B cell (primary cell): Measurements from ENCODE around the gene IDNK. TPM values are rescaled to one million over a fixed set of nuclear protein-coding genes. Genes with fewer than 3 reads are reported as not detected.

ENCODE experiments used
- ATAC-seq: fragments of 200-7000 bp; cut with Tn5 transposase; one replicate; pipeline ENCODE4 v1.10.0; 2021; ENCODE audit warnings: low read depth, mild to moderate bottlenecking, moderate number of reproducible peaks, moderate library complexity
- CTCF ChIA-PET: fragments of 350-600 bp; sonication (Branson Sonifier 250); formaldehyde crosslinking; loops from one replicate; lab custom pipeline; 2021; ENCODE audit warnings: antibody characterized with exemption, inconsistent platforms; lab: Charles Lee
- POLR2A ChIA-PET: fragments of 350-600 bp; sonication (Branson Sonifier 250); formaldehyde crosslinking; loops from one replicate; lab custom pipeline; 2021; ENCODE audit warnings: antibody characterized with exemption; lab: Charles Lee
- DNase-seq: peaks from one replicate; pipeline ENCODE4 v3.0.0; 2013
- H2AFZ ChIP-seq: 2 replicates; pipeline ENCODE4 v1.6.1; 2012; ENCODE audit warnings: mild to moderate bottlenecking, low read depth, low read length; ENCODE audit not compliant: insufficient read depth, poor library complexity, severe bottlenecking
- H3K27ac ChIP-seq, 2 donors: 1 replicate in 1 of 2; 2 replicates in 1 of 2; pipeline ENCODE4 v1.5.1; 2012 to 2013; ENCODE audit warnings: low read length in 2 of 2, mild to moderate bottlenecking in 2 of 2, moderate library complexity in 1 of 2
- H3K27me3 ChIP-seq, 4 experiments: fragments of 200-600 bp in 1 of 4; sonication (generic) in 1 of 4; replicated peaks in 1 of 4; 1 replicate in 2 of 4; 2 replicates in 2 of 4; pipeline versions ENCODE4 v1.6.1 to v1.7.0; 2013 to 2016; ENCODE audit warnings: low read length in 3 of 4, mild to moderate bottlenecking in 2 of 4, mixed read lengths in 1 of 4, moderate library complexity in 1 of 4; ENCODE audit not compliant: insufficient read depth in 4 of 4, control insufficient read depth in 3 of 4; ENCODE audit errors: control extremely low read depth in 1 of 4
- H3K36me3 ChIP-seq, 2 experiments: replicated peaks in 1 of 2; 1 replicate in 1 of 2; 2 replicates in 1 of 2; pipeline versions ENCODE4 v1.6.1 to v1.7.1; 2013; ENCODE audit warnings: low read length in 1 of 2; ENCODE audit not compliant: insufficient read depth in 2 of 2, control insufficient read depth in 1 of 2; ENCODE audit errors: control extremely low read depth in 1 of 2, extremely low read depth in 1 of 2
- H3K4me1 ChIP-seq, 2 donors: fragments of 200-600 bp in 1 of 2; sonication (generic) in 1 of 2; 1 replicate in 1 of 2; 2 replicates in 1 of 2; pipeline versions ENCODE4 v1.5.1 to v1.6.1; 2013 to 2017; ENCODE audit warnings: low read length in 2 of 2; ENCODE audit not compliant: control insufficient read depth in 2 of 2, insufficient read depth in 2 of 2
- H3K4me2 ChIP-seq: replicated peaks from 2 replicates; pipeline ENCODE3; 2012; ENCODE audit warnings: mild to moderate bottlenecking, low read depth, low read length; ENCODE audit not compliant: poor library complexity, severe bottlenecking
- H3K4me3 ChIP-seq, 5 experiments: fragments of 200-600 bp in 1 of 5; sonication (generic) in 1 of 5; 1 replicate in 3 of 5; 2 replicates in 2 of 5; pipeline versions ENCODE4 v1.5.1 to v1.7.0; 2011 to 2016; ENCODE audit warnings: low read length in 4 of 5, mild to moderate bottlenecking in 4 of 5, low read depth in 2 of 5, control low read depth in 1 of 5, moderate library complexity in 1 of 5; ENCODE audit not compliant: insufficient read depth in 1 of 5; ENCODE audit errors: control extremely low read depth in 1 of 5, extremely low read depth in 1 of 5
- H3K79me2 ChIP-seq: fragments of 200-600 bp; sonication (generic); one replicate; pipeline ENCODE4 v1.6.0; 2016; ENCODE audit warnings: low read length; ENCODE audit not compliant: control insufficient read depth, insufficient read depth
- H3K9ac ChIP-seq: fragments of 200-600 bp; sonication (generic); 2 replicates; pipeline ENCODE4 v1.6.1; 2017; ENCODE audit warnings: mild to moderate bottlenecking, low read length, moderate library complexity
- H3K9me3 ChIP-seq, 3 donors: one replicate each; pipeline versions ENCODE4 v1.6.1 to v1.7.1; 2013; ENCODE audit warnings: low read length in 2 of 3; ENCODE audit not compliant: control insufficient read depth in 2 of 3, insufficient read depth in 1 of 3; ENCODE audit errors: control extremely low read depth in 1 of 3
- H4K20me1 ChIP-seq: 2 replicates; pipeline ENCODE4 v1.6.0; 2012; ENCODE audit warnings: mild to moderate bottlenecking, low read length; ENCODE audit not compliant: insufficient read depth, control insufficient read depth, poor library complexity, severe bottlenecking
- H3K27ac Mint-ChIP-seq: one replicate; pipeline ENCODE4 v1.8.0; 2021; ENCODE audit warnings: mixed read lengths
- H3K27me3 Mint-ChIP-seq: one replicate; pipeline ENCODE4 v1.8.0; 2021; ENCODE audit warnings: mixed read lengths
- H3K4me1 Mint-ChIP-seq: one replicate; pipeline ENCODE4 v1.8.0; 2021; ENCODE audit warnings: mixed read lengths
- H3K4me3 Mint-ChIP-seq: one replicate; pipeline ENCODE4 v1.8.0; 2021; ENCODE audit warnings: mixed read lengths
- H3K9me3 Mint-ChIP-seq: one replicate; pipeline ENCODE4 v1.8.0; 2022; ENCODE audit warnings: mixed read lengths; ENCODE audit not compliant: insufficient read depth
- CTCF ChIP-seq: fragments of 200-600 bp; IDR thresholded peaks from one replicate; pipeline ENCODE4 v1.8.0; 2022; ENCODE audit warnings: antibody characterized with exemption, mild to moderate bottlenecking
- EZH2 ChIP-seq: IDR thresholded peaks from 2 replicates; pipeline ENCODE4 v1.6.1; 2012; ENCODE audit warnings: borderline replicate concordance, low read depth, mild to moderate bottlenecking, moderate library complexity, low read length; ENCODE audit not compliant: insufficient read depth, poor library complexity, severe bottlenecking
- WGBS: methylation state at CpG from one replicate; pipeline ENCODE4 v1.1.5; 2013; ENCODE audit warnings: missing lambda C conversion rate; ENCODE audit not compliant: insufficient coverage; 5-methylcytosine and 5-hydroxymethylcytosine counted together
- intact Hi-C: fragments of 100-400 bp; cut with micrococcal nuclease; formaldehyde crosslinking; loops from one replicate; pipeline ENCODE4 v1.10.0; 2022
- polyA plus RNA-seq: library from polyadenylated mRNA; depleted of rRNA; stranded (reverse); fragments of >200 nt; gene quantifications from 2 replicates; pipeline ENCODE4 v1.2.3, GENCODE V29; 2012
- total RNA-seq, 2 donors: library from RNA; stranded (reverse); fragments of 120-200 nt in 1 of 2; gene quantifications; 1 replicate in 1 of 2; 2 replicates in 1 of 2; pipeline versions ENCODE4 v1.2.3 to v1.2.4, GENCODE V29; 2013 to 2022

Gene IDNK
- total and polyA plus RNA-seq, 2 donors (not counting 1 experiment from before 2014, with no cell fraction given), result 9.3 to 11.6 TPM

GRCh38 chr9:83669067-83669466, 46.1 kb downstream of the IDNK start:
- ChIA-PET CTCF (no interaction called here), POLR2A (no interaction called here)
- Histone ChIP-seq H3K79me2 (no peaks in the 10 kb centered on the region), H3K4me1 (peaks cover 10 to 12% of the 10 kb centered on the region in 2 donors), H4K20me1 (no peaks in the 10 kb centered on the region), H2AFZ (no peak overlapping the region), H3K36me3 (peaks cover 5 to 54% of the 10 kb centered on the region in 2 experiments), H3K9ac (no peak overlapping the region), H3K27ac (no peak overlapping the region), H3K27me3 (no peaks in the 10 kb centered on the region), H3K9me3 (no peaks in the 10 kb centered on the region), H3K4me2 (no peak overlapping the region), H3K4me3 (no peak overlapping the region)
- Mint-ChIP-seq H3K4me3 (no peak overlapping the region), H3K27me3 (no peaks in the 10 kb centered on the region), H3K9me3 (no peaks in the 10 kb centered on the region), H3K4me1 (peaks cover 21% of the 10 kb centered on the region), H3K27ac (no peak overlapping the region)
- ATAC-seq, result no peak
- WGBS, result no CpG with 5 or more reads among the region's 1 CpG
- no peak for DNase-seq
- TF ChIP-seq EZH2 (no peak), CTCF (no peak)
- intact Hi-C loops, result no loop called here

GRCh38 chr9:83670381-83670780, 47.4 kb downstream of the IDNK start:
- WGBS, result 83% methylated on average over 1 of the region's 5 CpGs
- Histone ChIP-seq H3K36me3 (peaks cover 6 to 54% of the 10 kb centered on the region in 2 experiments), H3K27ac (no peak overlapping the region), H3K4me3 (no peak overlapping the region), H3K9ac (no peak overlapping the region), H3K27me3 (no peaks in the 10 kb centered on the region), H3K9me3 (no peaks in the 10 kb centered on the region), H3K4me1 (peaks cover 9 to 10% of the 10 kb centered on the region in 2 donors), H3K4me2 (no peak overlapping the region), H2AFZ (no peak overlapping the region), H3K79me2 (no peaks in the 10 kb centered on the region), H4K20me1 (no peaks in the 10 kb centered on the region)
- Mint-ChIP-seq H3K4me3 (no peak overlapping the region), H3K27ac (no peak overlapping the region), H3K27me3 (no peaks in the 10 kb centered on the region), H3K9me3 (no peaks in the 10 kb centered on the region), H3K4me1 (peaks cover 18% of the 10 kb centered on the region)
- ATAC-seq, result no peak
- DNase-seq, result no peak
- CTCF ChIA-PET, result interaction anchor here (0.6 kb wide), 1 partner anchor 12 kb away, joined by 3 read pairs; no protein-coding TSS in a partner anchor
- POLR2A ChIA-PET, result no interaction called here
- intact Hi-C loops, result loop anchor here (5.0 kb wide), 1 partner anchor 37 kb away; the partner anchor contains the start of gene UBQLN1
- no peak for TF ChIP-seq EZH2
- TF ChIP-seq CTCF, result no peak
